Neural crest cell (in vitro differentiated cells): ENCODE measurements around the gene PGC. TPM values are rescaled to one million over a fixed set of nuclear protein-coding genes. Genes with fewer than 3 reads are reported as not detected.
A peak's percentile ranks its signal among the peaks of the same experiment; 100 is the strongest.

Source experiments
- DNase-seq: peaks from one replicate; pipeline ENCODE4 v3.0.0; 2021; ENCODE audit warnings: low read depth, mixed read lengths, low spot score
- H3K27ac Mint-ChIP-seq: one replicate; pipeline ENCODE4 v1.8.0; 2021; ENCODE audit warnings: mild to moderate bottlenecking, mixed read lengths; ENCODE audit not compliant: unreplicated experiment
- H3K27me3 Mint-ChIP-seq: 2 replicates; pipeline ENCODE4 v1.8.0; 2021; ENCODE audit warnings: low read depth, mild to moderate bottlenecking, mixed read lengths
- H3K36me3 Mint-ChIP-seq: 2 replicates; pipeline ENCODE4 v1.8.0; 2021; ENCODE audit warnings: low read depth, mild to moderate bottlenecking, mixed read lengths
- H3K4me1 Mint-ChIP-seq: 2 replicates; pipeline ENCODE4 v1.8.0; 2021; ENCODE audit warnings: mixed read lengths
- H3K4me3 Mint-ChIP-seq: one replicate; pipeline ENCODE4 v1.8.0; 2021; ENCODE audit warnings: mild to moderate bottlenecking, mixed read lengths
- H3K9me3 Mint-ChIP-seq: 2 replicates; pipeline ENCODE4 v1.8.0; 2021; ENCODE audit warnings: mixed read lengths
- total RNA-seq: library from RNA; stranded (reverse); gene quantifications from 2 replicates; pipeline ENCODE4 v1.2.1, GENCODE V29; 2021
- TF ChIP-seq, protein P1 (sequence below): fragments of 200-600 bp; sonication (generic); conservative IDR thresholded peaks from 2 replicates; pipeline ENCODE4 v1.5.0; 2021; ENCODE audit warnings: antibody characterized with exemption, mild to moderate bottlenecking

Gene PGC
- total RNA-seq, 1 donor from 2014 or later = not detected

DNA sequence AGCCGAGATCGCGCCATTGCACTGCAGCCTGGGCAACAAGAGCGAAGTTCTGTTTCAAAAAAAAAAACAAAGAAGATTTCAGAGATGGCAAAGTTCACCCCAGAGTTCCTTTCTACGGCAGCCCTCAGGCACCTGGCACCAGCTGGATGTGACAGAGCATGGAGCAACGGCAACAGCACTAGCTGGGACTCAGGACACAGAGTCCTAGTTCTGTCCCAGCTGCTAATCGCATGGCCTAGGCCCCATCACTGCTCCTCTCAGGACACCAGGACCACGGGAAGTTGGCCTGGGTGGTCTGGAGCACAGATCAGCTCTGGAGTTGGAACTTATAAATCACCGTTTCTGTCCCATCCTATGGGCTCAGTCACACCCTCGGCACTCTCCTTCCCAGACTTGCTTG, 1.1 kb downstream of the PGC start:
- H3K9me3 Mint-ChIP-seq = no peaks in the 10 kb centered on the region
- peaks cover 3% of the 10 kb centered on the region for H3K4me1 Mint-ChIP-seq
- H3K27me3 Mint-ChIP-seq = no peaks in the 10 kb centered on the region
- H3K4me3 Mint-ChIP-seq = no peak overlapping the region
- DNase-seq = no peak
- no peaks in the 10 kb centered on the region for H3K36me3 Mint-ChIP-seq
- TF ChIP-seq, protein P1, sequence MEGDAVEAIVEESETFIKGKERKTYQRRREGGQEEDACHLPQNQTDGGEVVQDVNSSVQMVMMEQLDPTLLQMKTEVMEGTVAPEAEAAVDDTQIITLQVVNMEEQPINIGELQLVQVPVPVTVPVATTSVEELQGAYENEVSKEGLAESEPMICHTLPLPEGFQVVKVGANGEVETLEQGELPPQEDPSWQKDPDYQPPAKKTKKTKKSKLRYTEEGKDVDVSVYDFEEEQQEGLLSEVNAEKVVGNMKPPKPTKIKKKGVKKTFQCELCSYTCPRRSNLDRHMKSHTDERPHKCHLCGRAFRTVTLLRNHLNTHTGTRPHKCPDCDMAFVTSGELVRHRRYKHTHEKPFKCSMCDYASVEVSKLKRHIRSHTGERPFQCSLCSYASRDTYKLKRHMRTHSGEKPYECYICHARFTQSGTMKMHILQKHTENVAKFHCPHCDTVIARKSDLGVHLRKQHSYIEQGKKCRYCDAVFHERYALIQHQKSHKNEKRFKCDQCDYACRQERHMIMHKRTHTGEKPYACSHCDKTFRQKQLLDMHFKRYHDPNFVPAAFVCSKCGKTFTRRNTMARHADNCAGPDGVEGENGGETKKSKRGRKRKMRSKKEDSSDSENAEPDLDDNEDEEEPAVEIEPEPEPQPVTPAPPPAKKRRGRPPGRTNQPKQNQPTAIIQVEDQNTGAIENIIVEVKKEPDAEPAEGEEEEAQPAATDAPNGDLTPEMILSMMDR = no peak
- H3K27ac Mint-ChIP-seq = no peak overlapping the region

DNA sequence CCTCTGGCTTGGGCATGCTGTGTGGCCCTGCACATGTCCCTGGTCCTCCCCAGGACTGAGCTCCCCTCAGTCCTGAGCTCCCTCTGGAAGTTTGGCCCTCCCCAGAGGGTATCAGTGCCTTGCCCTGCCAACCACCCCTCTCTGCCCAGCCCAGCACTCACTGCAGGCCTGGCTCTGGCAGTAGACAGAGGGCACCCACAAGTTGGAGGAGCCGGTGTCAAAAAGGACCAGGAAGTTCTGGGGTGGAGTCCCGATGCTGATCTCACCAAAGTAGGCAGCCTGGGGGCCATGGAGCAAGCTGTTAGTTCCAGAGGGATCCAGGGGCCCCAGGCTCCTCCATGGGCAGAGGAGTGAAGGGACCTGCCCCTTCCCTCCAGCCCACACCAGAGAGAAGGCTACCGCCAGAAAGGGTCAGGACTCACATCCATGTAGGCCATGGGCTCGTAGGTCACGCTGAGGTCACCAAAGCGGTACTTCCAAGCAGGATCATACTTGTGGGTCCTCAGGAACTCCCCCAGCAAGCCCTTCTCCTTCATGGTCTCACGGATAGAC, 2.9 kb downstream of the PGC start:
- TF ChIP-seq, protein P1 = no peak
- Mint-ChIP-seq H3K4me1 (peaks cover 3% of the 10 kb centered on the region), H3K9me3 (no peaks in the 10 kb centered on the region), H3K27ac (no peak overlapping the region), H3K27me3 (no peaks in the 10 kb centered on the region), H3K4me3 (no peak overlapping the region), H3K36me3 (no peaks in the 10 kb centered on the region)
- DNase-seq = no peak

DNA sequence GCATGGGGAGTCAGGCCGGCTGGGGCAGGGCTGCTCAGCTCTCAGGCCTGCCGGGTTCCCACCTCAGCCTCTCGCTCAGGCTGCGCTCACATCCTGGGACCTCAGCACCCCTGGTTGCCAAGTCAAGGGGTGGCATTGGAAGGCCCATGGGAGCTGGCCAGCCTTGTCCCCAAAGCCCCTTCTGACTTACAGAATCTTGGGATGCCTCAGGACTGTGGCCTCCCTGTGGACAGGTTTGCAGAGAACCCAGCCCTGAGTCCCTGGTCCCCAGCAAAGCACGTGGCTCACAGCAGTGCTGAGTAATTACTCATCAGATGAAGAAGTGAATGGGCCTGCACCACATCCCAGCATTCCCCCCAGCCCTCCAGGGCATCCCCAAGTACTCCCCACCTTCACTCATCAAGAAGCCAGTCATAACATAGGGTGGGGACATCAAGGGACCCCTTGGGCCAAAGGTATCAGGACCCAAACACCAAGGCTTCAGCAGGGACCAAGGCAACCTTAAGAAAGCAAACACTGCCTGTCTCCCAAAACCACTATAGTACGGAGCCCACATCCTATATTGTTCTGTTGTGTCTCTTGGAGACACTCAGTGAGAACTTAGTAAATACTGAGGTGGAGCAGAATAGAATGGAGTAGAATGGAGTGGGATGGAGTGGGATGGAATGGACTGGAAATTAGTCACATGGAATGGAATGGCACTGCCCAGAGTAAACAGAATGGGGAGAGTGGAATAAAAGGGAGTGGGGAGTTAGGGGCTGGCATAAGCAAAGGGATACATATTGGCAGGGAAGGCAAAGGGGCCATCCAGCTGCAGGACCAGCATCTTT, 3.6 kb downstream of the PGC start:
- H3K36me3 Mint-ChIP-seq = no peaks in the 10 kb centered on the region
- H3K4me3 Mint-ChIP-seq = no peak overlapping the region
- no peaks in the 10 kb centered on the region for H3K27me3 Mint-ChIP-seq
- no peak for DNase-seq
- TF ChIP-seq, protein P1 = no peak
- H3K9me3 Mint-ChIP-seq = no peaks in the 10 kb centered on the region
- peak overlapping the region; percentile 58 for H3K27ac Mint-ChIP-seq
- H3K4me1 Mint-ChIP-seq = peaks cover 8% of the 10 kb centered on the region

DNA sequence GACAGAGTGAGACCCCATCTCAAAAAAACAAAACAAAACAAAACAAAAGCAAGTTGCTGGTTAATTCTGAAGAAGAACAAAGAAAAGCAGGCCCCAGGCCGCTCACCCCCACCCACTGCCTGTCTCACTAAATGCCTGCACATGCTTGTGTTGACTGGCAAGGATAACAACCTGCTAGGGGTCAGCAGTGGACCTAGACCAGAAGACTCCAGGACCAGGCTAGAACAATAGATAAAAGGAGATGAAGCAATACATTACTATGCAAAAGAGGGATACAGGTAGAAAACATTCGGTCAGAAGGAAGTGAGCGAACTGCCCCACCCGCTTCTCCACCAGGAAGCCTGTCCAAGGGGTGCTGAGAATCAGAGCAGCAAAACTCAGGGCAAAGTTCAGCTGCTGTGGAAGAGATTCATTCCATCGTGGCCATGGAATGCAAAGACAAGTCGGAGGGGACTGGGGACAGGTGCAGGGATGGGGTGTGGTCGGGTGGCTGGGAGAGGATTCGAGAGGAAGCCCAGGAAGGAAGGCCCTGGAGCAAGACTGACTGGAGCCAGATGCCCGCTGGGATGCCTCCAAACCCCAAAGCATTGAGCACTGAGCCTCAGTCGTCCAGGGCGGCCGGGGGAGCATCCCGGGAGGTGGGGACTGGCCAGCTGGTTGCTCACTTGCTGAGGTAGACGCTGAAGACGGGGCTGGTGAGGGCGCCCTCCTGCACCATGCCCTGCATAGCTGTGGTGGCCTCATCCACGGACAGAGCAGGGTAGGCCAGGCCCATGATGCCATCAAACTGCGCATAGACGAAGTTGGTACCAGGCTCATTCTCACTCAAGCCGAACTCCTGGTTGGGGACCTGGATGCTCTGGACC, 5.3 kb downstream of the PGC start:
- H3K27ac Mint-ChIP-seq = no peak overlapping the region
- H3K27me3 Mint-ChIP-seq = no peaks in the 10 kb centered on the region
- H3K4me1 Mint-ChIP-seq = peaks cover 8% of the 10 kb centered on the region
- H3K36me3 Mint-ChIP-seq = no peaks in the 10 kb centered on the region
- DNase-seq = no peak
- TF ChIP-seq, protein P1 = no peak
- no peaks in the 10 kb centered on the region for H3K9me3 Mint-ChIP-seq
- H3K4me3 Mint-ChIP-seq = no peak overlapping the region

DNA sequence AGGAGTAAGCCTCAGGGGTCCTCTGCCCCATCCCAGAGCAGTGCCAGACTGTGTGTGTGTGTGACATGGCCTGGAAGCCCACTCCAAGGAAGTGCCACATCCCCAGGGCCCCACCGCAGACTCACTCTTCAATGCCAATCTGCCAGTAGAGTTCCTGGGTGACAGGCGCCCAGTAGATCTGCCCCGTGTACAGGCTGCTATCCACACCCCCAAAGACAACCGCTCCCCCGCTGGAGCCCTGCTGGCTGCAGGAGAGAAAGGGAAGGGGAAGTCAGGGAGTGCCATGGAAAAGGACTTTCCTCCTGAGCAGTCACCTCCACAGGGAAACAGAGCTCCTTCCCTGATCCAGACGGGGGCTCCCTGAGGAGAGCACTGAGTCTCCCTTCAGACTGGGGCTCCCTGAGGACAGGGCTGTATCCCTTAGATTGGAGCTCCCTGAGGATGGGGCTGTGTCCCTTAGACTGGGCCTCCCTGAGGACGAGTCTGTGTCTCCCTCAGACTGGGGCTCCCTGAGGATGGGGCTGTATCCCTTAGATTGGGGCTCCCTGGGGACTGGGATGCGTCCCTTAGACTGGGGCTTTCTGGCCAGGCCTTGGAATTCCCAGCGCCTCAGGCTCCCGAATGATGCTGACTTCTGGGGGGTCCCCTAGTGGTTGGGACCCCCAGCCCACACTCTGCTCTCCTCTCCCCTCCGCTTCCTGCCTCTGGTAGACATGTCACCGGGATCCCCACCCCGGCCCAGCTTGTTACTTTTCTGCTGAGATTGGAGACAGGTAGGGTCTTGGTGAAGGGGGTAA, 6.6 kb downstream of the PGC start:
- no peaks in the 10 kb centered on the region for H3K9me3 Mint-ChIP-seq
- H3K4me3 Mint-ChIP-seq = no peak overlapping the region
- H3K4me1 Mint-ChIP-seq = peaks cover 12% of the 10 kb centered on the region
- no peaks in the 10 kb centered on the region for H3K36me3 Mint-ChIP-seq
- peak overlapping the region; percentile 75 for H3K27ac Mint-ChIP-seq
- DNase-seq = no peak
- peaks cover 4% of the 10 kb centered on the region for H3K27me3 Mint-ChIP-seq
- TF ChIP-seq, protein P1 = no peak
